AG09309 (cell line): Measurements from ENCODE around the gene SPATC1L.
"Not testable (repeated sequence)": the region's sequence is repeated elsewhere in the genome, so short reads cannot be mapped to it uniquely, and the experiment has no call there.

Experiments used
- DNase-seq: peaks from one replicate; pipeline ENCODE4 v3.0.0-alpha.2; 2010; ENCODE audit warnings: low read depth
- H3K4me3 ChIP-seq: 2 replicates; pipeline ENCODE4 v1.5.1; 2011; ENCODE audit warnings: mild to moderate bottlenecking, low read depth, low read length, moderate library complexity; ENCODE audit not compliant: control insufficient read depth
- TF ChIP-seq, protein P1 (sequence below): IDR thresholded peaks from 2 replicates; pipeline ENCODE4 v1.5.1; 2011; ENCODE audit warnings: mild to moderate bottlenecking, low read depth, low read length, inconsistent platforms; ENCODE audit not compliant: insufficient read depth, control insufficient read depth; ENCODE audit errors: missing control alignments

SPATC1L gene

GRCh38 chr21:46226920-46227599 lies 42.8 kb upstream of the SPATC1L start:
- TF ChIP-seq, protein P1, sequence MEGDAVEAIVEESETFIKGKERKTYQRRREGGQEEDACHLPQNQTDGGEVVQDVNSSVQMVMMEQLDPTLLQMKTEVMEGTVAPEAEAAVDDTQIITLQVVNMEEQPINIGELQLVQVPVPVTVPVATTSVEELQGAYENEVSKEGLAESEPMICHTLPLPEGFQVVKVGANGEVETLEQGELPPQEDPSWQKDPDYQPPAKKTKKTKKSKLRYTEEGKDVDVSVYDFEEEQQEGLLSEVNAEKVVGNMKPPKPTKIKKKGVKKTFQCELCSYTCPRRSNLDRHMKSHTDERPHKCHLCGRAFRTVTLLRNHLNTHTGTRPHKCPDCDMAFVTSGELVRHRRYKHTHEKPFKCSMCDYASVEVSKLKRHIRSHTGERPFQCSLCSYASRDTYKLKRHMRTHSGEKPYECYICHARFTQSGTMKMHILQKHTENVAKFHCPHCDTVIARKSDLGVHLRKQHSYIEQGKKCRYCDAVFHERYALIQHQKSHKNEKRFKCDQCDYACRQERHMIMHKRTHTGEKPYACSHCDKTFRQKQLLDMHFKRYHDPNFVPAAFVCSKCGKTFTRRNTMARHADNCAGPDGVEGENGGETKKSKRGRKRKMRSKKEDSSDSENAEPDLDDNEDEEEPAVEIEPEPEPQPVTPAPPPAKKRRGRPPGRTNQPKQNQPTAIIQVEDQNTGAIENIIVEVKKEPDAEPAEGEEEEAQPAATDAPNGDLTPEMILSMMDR, result no peak
- peak; percentile 58 for DNase-seq
- peak overlapping the region; percentile 55 for H3K4me3 ChIP-seq

DNA sequence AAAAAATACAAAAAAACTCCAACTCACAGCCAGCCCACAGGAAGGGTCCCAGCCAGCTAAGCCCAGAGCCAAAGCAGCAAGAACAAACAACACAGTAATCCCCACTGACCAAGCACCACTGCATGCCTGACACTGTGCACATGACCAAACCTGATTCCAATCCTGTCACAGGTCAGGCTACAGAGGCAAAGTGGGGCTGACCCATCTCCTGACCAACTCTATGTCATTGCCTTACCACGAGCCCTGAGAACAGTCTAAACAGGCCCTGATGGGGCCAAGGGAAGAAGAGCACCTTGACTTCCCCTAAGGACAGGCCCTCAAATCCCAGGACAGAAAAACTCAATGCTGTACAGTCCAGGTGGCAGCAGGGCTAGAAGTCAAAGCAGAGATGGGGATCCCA lies 41.9 kb upstream of the SPATC1L start:
- DNase-seq, result no peak
- TF ChIP-seq, protein P1, result no peak
- no peak overlapping the region for H3K4me3 ChIP-seq

- H3K4me3 ChIP-seq, DNase-seq: not testable (repeated sequence)
Measured at GRCh38 chr21:46223661-46224060, 39.4 kb upstream of the SPATC1L start.

DNA sequence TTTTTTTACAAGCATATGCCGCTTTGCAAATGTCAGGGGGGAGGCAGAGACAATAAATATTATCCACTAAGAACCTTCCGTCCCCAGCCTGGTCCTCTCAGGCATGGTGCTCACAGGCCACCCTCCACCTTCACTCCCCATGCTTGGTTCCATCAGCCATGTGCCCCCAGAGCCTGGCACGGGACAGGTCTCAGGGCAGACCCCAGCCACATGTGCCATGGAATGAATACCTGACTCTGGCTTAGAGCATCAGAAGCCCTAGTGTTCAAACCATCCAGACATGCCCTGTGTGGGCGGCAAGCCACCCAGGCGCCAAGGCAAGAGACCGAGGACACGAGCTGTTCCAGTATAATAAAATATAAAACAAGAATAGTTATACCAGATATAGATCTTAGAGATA lies 39.0 kb upstream of the SPATC1L start:
- no peak overlapping the region for H3K4me3 ChIP-seq
- TF ChIP-seq, protein P1, result no peak
- DNase-seq, result no peak

- TF ChIP-seq, protein P1, result no peak
- no peak for DNase-seq
- H3K4me3 ChIP-seq, result no peak overlapping the region
Measured at GRCh38 chr21:46222436-46223116, 38.3 kb upstream of the SPATC1L start.

DNA sequence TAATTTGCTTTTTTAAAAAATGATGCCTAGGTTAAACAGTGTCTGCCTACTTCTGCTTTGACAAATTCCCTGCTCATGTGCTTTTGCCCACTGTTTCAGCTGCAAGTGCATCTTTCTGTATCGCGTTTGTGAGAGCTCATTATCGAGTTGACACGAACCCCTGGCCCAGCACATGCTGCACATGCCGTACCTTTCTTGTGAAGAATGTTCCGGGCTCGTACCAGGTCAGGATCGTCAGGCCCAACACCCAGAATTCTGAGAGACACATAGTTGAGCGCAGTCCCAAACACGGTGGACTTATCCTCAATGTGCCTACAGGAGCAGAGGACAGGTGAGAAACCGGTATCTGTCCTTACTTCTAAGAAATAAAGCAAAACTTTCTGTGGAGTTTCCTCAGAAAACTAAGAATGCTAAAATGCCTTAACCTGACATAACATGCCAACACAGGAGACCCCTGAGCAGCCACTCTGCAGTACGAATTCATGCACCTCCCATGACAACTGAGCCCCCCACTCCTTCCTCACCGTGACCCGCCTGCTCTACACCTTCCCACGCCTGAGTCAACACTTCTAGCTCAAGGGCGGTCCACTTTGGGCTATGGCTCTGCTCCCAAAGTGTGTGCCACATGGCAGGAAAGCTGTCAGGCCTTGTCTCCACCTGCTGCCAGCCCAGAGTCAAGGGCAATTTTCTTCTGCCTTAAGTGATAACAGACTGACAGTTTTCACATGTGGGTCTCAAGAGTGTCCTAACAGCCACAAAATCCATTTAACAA lies 37.6 kb upstream of the SPATC1L start:
- no peak overlapping the region for H3K4me3 ChIP-seq
- TF ChIP-seq, protein P1, result no peak
- DNase-seq, result no peak

DNA sequence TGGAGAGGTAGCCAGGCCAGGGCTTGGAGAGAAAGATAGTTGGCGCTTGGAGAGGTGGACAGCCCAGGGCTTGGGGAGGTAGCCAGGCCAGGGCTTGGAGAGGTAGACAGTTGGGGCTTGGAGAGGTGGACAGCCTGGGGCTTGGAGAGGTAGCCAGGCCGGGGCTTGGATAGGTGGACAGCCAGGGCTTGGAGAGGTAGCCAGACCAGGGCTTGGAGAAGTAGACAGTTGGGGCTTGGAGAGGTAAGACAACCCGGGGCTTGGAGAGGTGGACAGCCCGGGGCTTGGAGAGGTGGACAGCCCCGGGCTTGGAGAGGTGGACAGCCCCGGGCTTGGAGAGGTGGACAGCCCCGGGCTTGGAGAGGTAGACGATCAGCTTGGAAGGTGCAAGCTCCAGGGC lies 36.6 kb upstream of the SPATC1L start:
- no peak for DNase-seq
- no peak overlapping the region for H3K4me3 ChIP-seq
- TF ChIP-seq, protein P1, result no peak
